PC-9 (cell line): ENCODE data around the gene ADAMTSL5. TPM values are rescaled to one million over a fixed set of nuclear protein-coding genes. Genes with fewer than 3 reads are reported as not detected.

Experiments
- BruUV-seq: library from RNA; stranded (reverse); fragments of 400-500 nt; replicated peaks from 2 replicates; lab custom pipeline; 2021; lab: Mats Ljungman, UMichigan
- CTCF ChIA-PET: fragments of 300-600 bp; sonication (Branson Sonifier 250); formaldehyde crosslinking; loops from one replicate; lab custom pipeline; 2022; ENCODE audit warnings: antibody characterized with exemption; lab: Charles Lee
- POLR2A ChIA-PET: fragments of 300-600 bp; sonication (Branson Sonifier 250); formaldehyde crosslinking; loops from one replicate; lab custom pipeline; 2022; ENCODE audit warnings: antibody characterized with exemption; ENCODE audit not compliant: unreplicated experiment; lab: Charles Lee
- DNase-seq, 2 experiments: peaks; one replicate each; pipeline versions ENCODE4 v3.0.0 to v3.0.0-alpha.2; 2015 to 2022; ENCODE audit warnings: mixed read lengths in 1 of 2
- H2AFZ ChIP-seq: fragments of 200-600 bp; sonication (generic); 2 replicates; pipeline ENCODE4 v1.8.1; 2017; ENCODE audit warnings: antibody characterized with exemption
- H3F3A ChIP-seq: fragments of 200-600 bp; sonication (generic); 2 replicates; pipeline ENCODE4 v1.8.1; 2017; ENCODE audit warnings: antibody characterized with exemption, mild to moderate bottlenecking, low read depth; ENCODE audit not compliant: insufficient read depth
- H3K27ac ChIP-seq: fragments of 200-600 bp; sonication (generic); 2 replicates; pipeline ENCODE4 v1.6.1; 2016; ENCODE audit warnings: mixed run types
- H3K27me3 ChIP-seq: fragments of 200-600 bp; sonication (generic); 2 replicates; pipeline ENCODE4 v1.6.1; 2016; ENCODE audit warnings: low read depth, mixed run types; ENCODE audit not compliant: insufficient read depth
- H3K36me3 ChIP-seq: fragments of 200-600 bp; sonication (generic); 2 replicates; pipeline ENCODE4 v1.6.1; 2016; ENCODE audit warnings: low read depth, mixed run types
- H3K4me1 ChIP-seq: fragments of 200-600 bp; sonication (generic); replicated peaks from 2 replicates; pipeline ENCODE4 v1.6.1; 2016; ENCODE audit warnings: mixed run types; ENCODE audit not compliant: insufficient read depth
- H3K4me2 ChIP-seq: fragments of 200-600 bp; sonication (generic); 2 replicates; pipeline ENCODE4 v1.6.1; 2017; ENCODE audit warnings: mixed run types
- H3K4me3 ChIP-seq: fragments of 200-600 bp; sonication (generic); 2 replicates; pipeline ENCODE4 v1.6.1; 2016; ENCODE audit warnings: mixed run types
- H3K79me2 ChIP-seq: fragments of 200-600 bp; sonication (generic); 2 replicates; pipeline ENCODE4 v1.6.1; 2017; ENCODE audit warnings: low read depth, mixed run types
- H3K9me2 ChIP-seq: fragments of 200-600 bp; sonication (generic); 2 replicates; pipeline ENCODE4 v1.8.1; 2017; ENCODE audit warnings: mild to moderate bottlenecking; ENCODE audit not compliant: insufficient read depth
- H3K9me3 ChIP-seq: fragments of 200-600 bp; sonication (generic); 2 replicates; pipeline ENCODE4 v1.8.1; 2016; ENCODE audit warnings: low read depth; ENCODE audit not compliant: insufficient read depth
- H4K20me1 ChIP-seq: fragments of 200-600 bp; sonication (generic); 2 replicates; pipeline ENCODE4 v1.8.1; 2017; ENCODE audit not compliant: insufficient read depth
- CTCF ChIP-seq: fragments of 200-600 bp; sonication (generic); conservative IDR thresholded peaks from 2 replicates; pipeline ENCODE4 v1.6.1; 2017; ENCODE audit warnings: mixed run types, antibody characterized with exemption, mild to moderate bottlenecking, moderate library complexity
- EZH2 ChIP-seq: fragments of 200-600 bp; sonication (generic); IDR thresholded peaks from 2 replicates; pipeline ENCODE4 v1.8.0; 2017; ENCODE audit warnings: antibody characterized with exemption, low read depth
- intact Hi-C: fragments of 100-400 bp; cut with micrococcal nuclease; formaldehyde crosslinking; loops from one replicate; pipeline ENCODE4 v1.10.0; 2022; ENCODE audit not compliant: unreplicated experiment
- total RNA-seq: library from RNA; stranded (reverse); gene quantifications from 2 replicates; pipeline ENCODE4 v1.2.3, GENCODE V29; 2021

The ADAMTSL5 gene
- total RNA-seq, 1 experiment from 2014 or later = 13.6 TPM

- Histone ChIP-seq H3K27me3 (no peaks in the 10 kb centered on the region), H3K9me3 (no peaks in the 10 kb centered on the region), H3K9me2 (no peaks in the 10 kb centered on the region), H3K4me2 (no peak overlapping the region), H3K79me2 (no peaks in the 10 kb centered on the region), H3K36me3 (no peaks in the 10 kb centered on the region), H3K4me3 (no peak overlapping the region), H3K27ac (no peak overlapping the region), H4K20me1 (no peaks in the 10 kb centered on the region; the same call in none of the 2 replicates), H3K4me1 (no peaks in the 10 kb centered on the region), H3F3A (no peaks in the 10 kb centered on the region), H2AFZ (no peak overlapping the region)
- TF ChIP-seq CTCF (no peak), EZH2 (no peak)
- no TSS peak for BruUV-seq
- ChIA-PET CTCF (no interaction called here), POLR2A (no interaction called here)
- no peak for DNase-seq
- intact Hi-C loops = no loop called here
These were observed 46.8 kb downstream of the ADAMTSL5 start for GRCh38 chr19:1466018-1466460.

- no peak overlapping the region for H3K4me3 ChIP-seq
- BruUV-seq = no TSS peak
- H4K20me1 ChIP-seq = no peaks in the 10 kb centered on the region; the same call in 1 of the 2 replicates
- H3K27ac ChIP-seq = no peak overlapping the region
- no peak overlapping the region for H2AFZ ChIP-seq
- H3K9me3 ChIP-seq = no peaks in the 10 kb centered on the region
- no peaks in the 10 kb centered on the region for H3K4me1 ChIP-seq
- H3K9me2 ChIP-seq = no peaks in the 10 kb centered on the region
- no peaks in the 10 kb centered on the region for H3K79me2 ChIP-seq
- CTCF ChIA-PET = no interaction called here
- no peaks in the 10 kb centered on the region for H3K27me3 ChIP-seq
- TF ChIP-seq CTCF (no peak), EZH2 (no peak)
- H3F3A ChIP-seq = no peaks in the 10 kb centered on the region
- DNase-seq = no peak
- no peaks in the 10 kb centered on the region for H3K36me3 ChIP-seq
- intact Hi-C loops = no loop called here
- POLR2A ChIA-PET = no interaction called here
- H3K4me2 ChIP-seq = no peak overlapping the region
These were observed 47.4 kb downstream of the ADAMTSL5 start for GRCh38 chr19:1465191-1466016.

GRCh38 chr19:1461862-1462261, 51.0 kb downstream of the ADAMTSL5 start:
- Histone ChIP-seq H4K20me1 (no peaks in the 10 kb centered on the region), H2AFZ (no peak overlapping the region)

More at GRCh38 chr19:1461862-1462261, 51.0 kb downstream of the ADAMTSL5 start:
- Histone ChIP-seq H3K27me3 (no peaks in the 10 kb centered on the region), H3K9me2 (no peaks in the 10 kb centered on the region), H3K4me1 (no peaks in the 10 kb centered on the region), H3K36me3 (no peaks in the 10 kb centered on the region), H3K9me3 (no peaks in the 10 kb centered on the region), H3K4me3 (no peak overlapping the region), H3K27ac (no peak overlapping the region), H3K4me2 (no peak overlapping the region), H3K79me2 (no peaks in the 10 kb centered on the region), H3F3A (no peaks in the 10 kb centered on the region)
- ChIA-PET POLR2A (no interaction called here), CTCF (no interaction called here)
- no peak for TF ChIP-seq EZH2
- no peak for TF ChIP-seq CTCF
- no TSS peak for BruUV-seq
- no peak for DNase-seq
- intact Hi-C loops = no loop called here
